ENCODE results near the gene MPZL2. TPM values are rescaled to one million over a fixed set of nuclear protein-coding genes. Genes with fewer than 3 reads are reported as not detected.
A peak's percentile ranks its signal among the peaks of the same experiment; 100 is the strongest.

Gene MPZL2
- total RNA-seq, 1 donor from 2014 or later = 13.4 TPM

DNA sequence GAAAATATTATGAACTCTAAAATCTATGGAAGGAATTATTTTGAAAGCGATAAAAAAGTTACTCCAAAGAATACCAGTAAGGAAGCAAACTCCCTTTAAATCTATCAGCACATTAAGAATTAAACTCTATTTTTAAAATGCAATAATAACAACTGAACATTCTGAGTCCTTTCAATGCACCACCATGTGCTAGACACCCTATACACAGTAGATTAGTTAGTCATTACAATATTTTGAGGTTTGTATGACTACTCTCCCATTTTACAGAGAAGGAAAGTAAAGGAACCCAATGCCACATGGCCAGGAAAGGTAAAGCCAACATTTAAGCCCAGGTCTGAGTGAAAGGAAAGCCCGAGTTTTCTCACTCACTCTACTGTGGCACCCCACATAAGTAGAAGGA, 57.0 kb downstream of the MPZL2 start:
- no peaks in the 10 kb centered on the region for H3K9me3 ChIP-seq (replicated peaks)
- H3K4me1 ChIP-seq = peaks cover 20% of the 10 kb centered on the region
- peak overlapping the region; percentile 7 for H3K27ac ChIP-seq (replicated peaks)
- intact Hi-C loops (cut with micrococcal nuclease) = no loop called here
- no peak for DNase-seq
- no peaks in the 10 kb centered on the region for H3K27me3 ChIP-seq (ENCODE audit: low read depth)
- H3K36me3 ChIP-seq = no peaks in the 10 kb centered on the region
- H3K4me3 ChIP-seq = no peak overlapping the region
- TF ChIP-seq, protein P1, sequence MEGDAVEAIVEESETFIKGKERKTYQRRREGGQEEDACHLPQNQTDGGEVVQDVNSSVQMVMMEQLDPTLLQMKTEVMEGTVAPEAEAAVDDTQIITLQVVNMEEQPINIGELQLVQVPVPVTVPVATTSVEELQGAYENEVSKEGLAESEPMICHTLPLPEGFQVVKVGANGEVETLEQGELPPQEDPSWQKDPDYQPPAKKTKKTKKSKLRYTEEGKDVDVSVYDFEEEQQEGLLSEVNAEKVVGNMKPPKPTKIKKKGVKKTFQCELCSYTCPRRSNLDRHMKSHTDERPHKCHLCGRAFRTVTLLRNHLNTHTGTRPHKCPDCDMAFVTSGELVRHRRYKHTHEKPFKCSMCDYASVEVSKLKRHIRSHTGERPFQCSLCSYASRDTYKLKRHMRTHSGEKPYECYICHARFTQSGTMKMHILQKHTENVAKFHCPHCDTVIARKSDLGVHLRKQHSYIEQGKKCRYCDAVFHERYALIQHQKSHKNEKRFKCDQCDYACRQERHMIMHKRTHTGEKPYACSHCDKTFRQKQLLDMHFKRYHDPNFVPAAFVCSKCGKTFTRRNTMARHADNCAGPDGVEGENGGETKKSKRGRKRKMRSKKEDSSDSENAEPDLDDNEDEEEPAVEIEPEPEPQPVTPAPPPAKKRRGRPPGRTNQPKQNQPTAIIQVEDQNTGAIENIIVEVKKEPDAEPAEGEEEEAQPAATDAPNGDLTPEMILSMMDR (IDR thresholded peaks at IDR 0.05; ENCODE audit: borderline replicate concordance) = no peak

DNA sequence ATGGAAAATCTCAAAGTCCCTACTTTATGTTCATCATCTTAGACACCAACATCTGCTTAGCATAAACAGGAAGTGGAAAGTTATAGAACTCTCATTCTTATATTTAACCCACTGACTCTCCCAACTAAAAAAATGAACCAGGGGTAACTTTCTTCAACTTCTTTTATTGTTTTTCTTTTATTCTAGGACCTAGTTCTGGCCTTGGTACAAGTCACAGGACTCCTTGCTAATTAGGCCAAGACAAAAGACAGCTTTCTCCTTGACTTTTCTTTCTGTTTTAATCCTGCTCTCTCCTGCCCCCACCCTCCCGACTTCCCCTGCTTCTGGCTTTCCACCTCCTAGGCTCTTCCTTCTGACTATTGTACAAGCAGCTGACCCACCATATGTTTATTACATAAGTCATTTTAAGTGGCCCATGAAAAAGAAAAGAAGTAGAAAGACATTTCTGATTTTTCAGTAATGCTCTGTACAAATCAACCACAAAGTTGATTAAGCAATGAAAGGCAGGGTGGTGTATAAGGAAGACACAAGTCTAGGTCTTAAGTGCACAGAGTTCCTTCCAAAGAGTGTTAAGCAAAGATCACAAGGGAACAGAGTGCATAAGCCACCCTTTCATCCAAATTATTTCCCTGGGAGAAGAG, 57.6 kb downstream of the MPZL2 start:
- TF ChIP-seq, protein P1 (IDR thresholded peaks at IDR 0.05; ENCODE audit: borderline replicate concordance) = no peak
- no peaks in the 10 kb centered on the region for H3K9me3 ChIP-seq (replicated peaks)
- intact Hi-C loops (cut with micrococcal nuclease) = no loop called here
- H3K4me1 ChIP-seq = peaks cover 14% of the 10 kb centered on the region
- peak overlapping the region; percentile 7 for H3K27ac ChIP-seq (replicated peaks)
- H3K27me3 ChIP-seq (ENCODE audit: low read depth) = no peaks in the 10 kb centered on the region
- H3K36me3 ChIP-seq = no peaks in the 10 kb centered on the region
- DNase-seq = peak; percentile 14
- no peak overlapping the region for H3K4me3 ChIP-seq

DNA sequence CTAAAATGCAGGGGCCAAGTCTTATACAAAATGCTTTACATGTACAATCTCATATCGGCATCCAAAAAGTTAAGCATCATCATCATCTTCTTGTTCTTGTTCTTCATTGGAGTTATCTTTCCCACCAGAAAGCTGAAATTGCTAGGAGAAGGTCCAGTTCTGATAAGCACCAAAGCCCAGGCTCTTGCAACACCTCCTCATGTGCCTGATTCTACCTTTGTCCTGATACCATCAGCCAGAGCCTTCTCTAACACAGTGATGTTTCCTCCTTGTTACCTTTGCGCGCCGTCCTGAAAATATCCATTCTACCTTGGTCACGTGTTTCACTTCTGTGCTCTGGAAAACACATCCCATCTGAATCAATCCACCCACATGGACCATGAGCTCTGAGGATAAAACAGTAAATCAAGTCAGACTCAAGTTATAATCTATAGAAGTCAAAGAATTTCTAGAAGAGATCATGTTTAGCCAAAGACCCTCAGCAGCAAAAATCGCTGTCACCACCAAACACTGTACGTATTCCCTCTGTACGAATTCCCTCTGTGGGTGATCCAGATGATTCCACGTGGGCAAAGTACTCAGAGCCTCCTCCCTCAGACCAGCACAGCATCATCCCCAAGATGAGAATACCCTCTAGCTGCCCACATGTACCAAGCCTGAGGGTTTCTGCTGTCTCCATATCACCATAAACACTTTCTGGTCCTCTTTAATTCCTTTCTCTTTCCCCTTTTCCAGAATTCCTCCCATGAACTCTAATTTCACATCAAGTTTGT, 58.3 kb downstream of the MPZL2 start:
- Histone ChIP-seq H3K9me3 (replicated peaks) (no peaks in the 10 kb centered on the region), H3K4me1 (peaks cover 7% of the 10 kb centered on the region), H3K27me3 (ENCODE audit: low read depth) (no peaks in the 10 kb centered on the region), H3K4me3 (no peak overlapping the region), H3K36me3 (no peaks in the 10 kb centered on the region), H3K27ac (replicated peaks) (peak overlapping the region; percentile 7)
- TF ChIP-seq, protein P1 (IDR thresholded peaks at IDR 0.05; ENCODE audit: borderline replicate concordance) = no peak
- DNase-seq = no peak
- intact Hi-C loops (cut with micrococcal nuclease) = no loop called here

Other genes with a start within 250 kb of the MPZL2 start
- 0.30 TPM for gene TMPRSS4, start 187.2 kb downstream of the MPZL2 start, total RNA-seq
- not detected for gene SMIM35, start 177.3 kb downstream of the MPZL2 start, total RNA-seq
- 12.9 TPM for gene SCN4B, start 111.5 kb downstream of the MPZL2 start, total RNA-seq
- 24.9 TPM for gene SCN2B, start 87.7 kb downstream of the MPZL2 start, total RNA-seq
- gene JAML, start 39.3 kb downstream of the MPZL2 start, total RNA-seq = 2.9 TPM
- gene MPZL3, start 11.9 kb downstream of the MPZL2 start, total RNA-seq = 2.7 TPM
- 0.60 TPM for gene CD3E, start 40.4 kb upstream of the MPZL2 start, total RNA-seq
- not detected for gene CD3D, start 78.4 kb upstream of the MPZL2 start, total RNA-seq
- gene CD3G, start 80.0 kb upstream of the MPZL2 start, total RNA-seq = 0.16 TPM
- 32.6 TPM for gene UBE4A, start 95.3 kb upstream of the MPZL2 start, total RNA-seq
- gene ATP5MG, start 137.3 kb upstream of the MPZL2 start, total RNA-seq = 854 TPM
- gene KMT2A, start 172.2 kb upstream of the MPZL2 start, total RNA-seq = 21.0 TPM

Data from left ventricle myocardium inferior (tissue), 1 donor.